Measurements from ENCODE around the gene DOC2B.

- TF ChIP-seq CTCF (conservative IDR thresholded peaks at IDR 0.05 in 1 of 2, IDR thresholded peaks at IDR 0.05 in 1 of 2; ENCODE audit: extremely low read depth in 1 of 2, insufficient read depth in 1 of 2, low read depth in 1 of 2, low read length in 2 of 2) (no peak), EZH2 (IDR thresholded peaks at IDR 0.05; ENCODE audit: borderline replicate concordance, low read length) (no peak)
These were observed 26.3 kb upstream of the DOC2B start for GRCh38 chr17:207775-208174.
